Measurements from ENCODE around the gene KCTD8.

GRCh38 chr4:44186096-44186849, 262.3 kb downstream of the KCTD8 start:
- TF ChIP-seq GATA3 (IDR thresholded peaks at IDR 0.05; ENCODE audit: low read depth, low read length) (no peak), GATA2 (IDR thresholded peaks at IDR 0.05; ENCODE audit: low read depth, low read length) (no peak)

All from SH-SY5Y (cell line).